Gastrocnemius medialis (tissue), 4 donors: ENCODE measurements around the gene C10orf90.

Source experiments
- POLR2A ChIP-seq, 2 donors: fragments of 450-650 bp; IDR thresholded peaks; one replicate each; pipeline ENCODE4 v1.6.1; 2017; ENCODE audit warnings: antibody characterized with exemption in 2 of 2, mild to moderate bottlenecking in 2 of 2, moderate library complexity in 2 of 2
- TF ChIP-seq, protein P1 (sequence below), 5 experiments: fragments of 450-650 bp in 3 of 5; fragments of 200-600 bp in 2 of 5; sonication (generic) in 2 of 5; IDR thresholded peaks in 4 of 5; conservative IDR thresholded peaks in 1 of 5; 1 replicate in 4 of 5; 2 replicates in 1 of 5; pipeline ENCODE4 v1.5.1; 2016 to 2019; ENCODE audit warnings: antibody characterized with exemption in 5 of 5, mild to moderate bottlenecking in 3 of 5, moderate library complexity in 3 of 5

DNA sequence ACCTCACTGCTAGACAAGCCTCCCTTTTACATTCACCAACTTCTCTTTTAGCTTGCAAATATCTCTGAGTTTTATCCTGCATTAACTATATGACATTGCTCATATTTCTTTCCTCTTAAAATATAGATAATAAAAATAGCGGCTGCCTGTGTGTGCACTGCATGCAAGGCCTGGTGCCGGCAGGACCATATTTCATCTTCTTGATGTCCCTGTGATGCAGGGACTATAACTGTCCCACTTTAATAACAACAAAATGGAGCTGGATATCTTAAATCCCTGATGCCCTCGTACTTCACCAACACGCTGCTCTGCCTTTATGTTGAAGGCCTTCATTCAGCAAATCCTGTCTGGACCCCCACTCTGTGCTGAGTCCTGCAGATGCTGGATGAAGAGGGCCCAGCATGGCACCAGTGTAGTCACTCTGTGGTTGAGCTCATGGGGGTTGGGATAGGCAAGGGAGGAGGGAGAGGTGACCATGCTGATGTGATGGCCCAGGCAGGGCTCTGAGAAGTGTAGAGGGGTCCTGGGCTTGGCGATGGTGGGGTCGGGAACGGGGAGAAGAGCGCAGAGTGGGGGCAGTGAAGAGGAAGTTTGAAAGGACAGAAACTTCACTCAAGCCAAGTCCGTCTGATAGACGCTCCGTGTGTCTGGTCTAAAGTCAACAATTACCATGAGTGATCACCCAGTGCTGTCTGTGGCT, 40.4 kb downstream of the C10orf90 start:
- TF ChIP-seq, protein P1, sequence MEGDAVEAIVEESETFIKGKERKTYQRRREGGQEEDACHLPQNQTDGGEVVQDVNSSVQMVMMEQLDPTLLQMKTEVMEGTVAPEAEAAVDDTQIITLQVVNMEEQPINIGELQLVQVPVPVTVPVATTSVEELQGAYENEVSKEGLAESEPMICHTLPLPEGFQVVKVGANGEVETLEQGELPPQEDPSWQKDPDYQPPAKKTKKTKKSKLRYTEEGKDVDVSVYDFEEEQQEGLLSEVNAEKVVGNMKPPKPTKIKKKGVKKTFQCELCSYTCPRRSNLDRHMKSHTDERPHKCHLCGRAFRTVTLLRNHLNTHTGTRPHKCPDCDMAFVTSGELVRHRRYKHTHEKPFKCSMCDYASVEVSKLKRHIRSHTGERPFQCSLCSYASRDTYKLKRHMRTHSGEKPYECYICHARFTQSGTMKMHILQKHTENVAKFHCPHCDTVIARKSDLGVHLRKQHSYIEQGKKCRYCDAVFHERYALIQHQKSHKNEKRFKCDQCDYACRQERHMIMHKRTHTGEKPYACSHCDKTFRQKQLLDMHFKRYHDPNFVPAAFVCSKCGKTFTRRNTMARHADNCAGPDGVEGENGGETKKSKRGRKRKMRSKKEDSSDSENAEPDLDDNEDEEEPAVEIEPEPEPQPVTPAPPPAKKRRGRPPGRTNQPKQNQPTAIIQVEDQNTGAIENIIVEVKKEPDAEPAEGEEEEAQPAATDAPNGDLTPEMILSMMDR (IDR thresholded peaks at IDR 0.05 in 4 of 5, conservative IDR thresholded peaks at IDR 0.05 in 1 of 5) = no peak
- no peak for TF ChIP-seq POLR2A (IDR thresholded peaks at IDR 0.05)
